Superior temporal gyrus (tissue), 1 donor: Measurements from ENCODE around the gene THBD.
A peak's percentile ranks its signal among the peaks of the same experiment; 100 is the strongest.

Experiments used
- DNase-seq: peaks from one replicate; pipeline ENCODE4 v3.0.0-alpha.2; 2016; ENCODE audit errors: extremely low spot score

Gene THBD

GRCh38 chr20:23061734-23062561 is 12.5 kb upstream of the THBD start:
- DNase-seq = peak; percentile 40

- DNase-seq = no peak
These were observed 11.8 kb upstream of the THBD start for GRCh38 chr20:23061262-23061661.

GRCh38 chr20:23060629-23061028 is 11.2 kb upstream of the THBD start:
- no peak for DNase-seq

- no peak for DNase-seq
These were observed 10.4 kb upstream of the THBD start for GRCh38 chr20:23059846-23060245.

GRCh38 chr20:23059001-23059400 is 9.5 kb upstream of the THBD start:
- no peak for DNase-seq

- no peak for DNase-seq
These were observed 8.8 kb upstream of the THBD start for GRCh38 chr20:23058240-23058639.

- no peak for DNase-seq
These were observed 3.4 kb upstream of the THBD start for GRCh38 chr20:23052904-23053303.

GRCh38 chr20:23050847-23051627 is 1.6 kb upstream of the THBD start:
- DNase-seq = peak; percentile 43

GRCh38 chr20:23050076-23050838 is 785 bp upstream of the THBD start:
- no peak for DNase-seq

- no peak for DNase-seq
These were observed 930 bp downstream of the THBD start for GRCh38 chr20:23048283-23049200.

GRCh38 chr20:23047738-23048214 is 1.7 kb downstream of the THBD start:
- DNase-seq = no peak

- DNase-seq = no peak
These were observed 2.3 kb downstream of the THBD start for GRCh38 chr20:23047001-23047737.

GRCh38 chr20:23046431-23046830 is 3.0 kb downstream of the THBD start:
- DNase-seq = no peak

GRCh38 chr20:23043376-23043775 is 6.1 kb downstream of the THBD start:
- no peak for DNase-seq

GRCh38 chr20:23042270-23042669 is 7.2 kb downstream of the THBD start:
- no peak for DNase-seq

GRCh38 chr20:23039885-23040508 is 9.5 kb downstream of the THBD start:
- no peak for DNase-seq

GRCh38 chr20:23039136-23039875 is 10.2 kb downstream of the THBD start:
- no peak for DNase-seq

- DNase-seq = no peak
These were observed 12.4 kb downstream of the THBD start for GRCh38 chr20:23037017-23037481.

- no peak for DNase-seq
These were observed 13.1 kb downstream of the THBD start for GRCh38 chr20:23036371-23036770.
